Esophagus muscularis mucosa (tissue), 4 donors: Measurements from ENCODE around the gene DIRAS1. TPM values are rescaled to one million over a fixed set of nuclear protein-coding genes. Genes with fewer than 3 reads are reported as not detected.

Source experiments
- DNase-seq: peaks from one replicate; pipeline ENCODE4 v3.0.0-alpha.2; 2017; ENCODE audit errors: extremely low spot score
- H3K27ac ChIP-seq, 4 donors: fragments of 200-600 bp; sonication (generic); replicated peaks in 1 of 4; 1 replicate in 3 of 4; 2 replicates in 1 of 4; pipeline ENCODE4 v1.5.1; 2016 to 2019; ENCODE audit warnings: mild to moderate bottlenecking in 1 of 4
- H3K27me3 ChIP-seq, 4 donors: fragments of 200-600 bp; sonication (generic); one replicate each; pipeline versions ENCODE4 v1.5.1 to v1.6.0; 2016 to 2019
- H3K36me3 ChIP-seq, 4 donors: fragments of 200-600 bp; sonication (generic); one replicate each; pipeline ENCODE4 v1.5.1; 2016 to 2019
- H3K4me1 ChIP-seq, 4 donors: fragments of 200-600 bp; sonication (generic); one replicate each; pipeline ENCODE4 v1.5.1; 2016 to 2019
- H3K4me3 ChIP-seq, 4 donors: fragments of 200-600 bp; sonication (generic); 1 replicate in 2 of 4; 2 replicates in 2 of 4; pipeline ENCODE4 v1.5.1; 2016 to 2019; ENCODE audit warnings: mild to moderate bottlenecking in 4 of 4, moderate library complexity in 1 of 4
- H3K9me3 ChIP-seq, 4 donors: fragments of 200-600 bp; sonication (generic); 1 replicate in 3 of 4; 2 replicates in 1 of 4; pipeline ENCODE4 v1.5.1; 2016 to 2019
- CTCF ChIP-seq, 3 experiments: fragments of 200-600 bp in 2 of 3; fragments of 450-650 bp in 1 of 3; sonication (generic) in 2 of 3; IDR thresholded peaks; one replicate each; pipeline ENCODE4 v1.5.1; 2017 to 2019; ENCODE audit warnings: antibody characterized with exemption in 3 of 3, mild to moderate bottlenecking in 2 of 3, moderate library complexity in 1 of 3
- EP300 ChIP-seq: sonication (generic); formaldehyde crosslinking; IDR thresholded peaks from one replicate; pipeline ENCODE4 v1.6.1; 2017; ENCODE audit warnings: antibody characterized with exemption
- POLR2A ChIP-seq: fragments of 450-650 bp; IDR thresholded peaks from one replicate; pipeline ENCODE4 v1.6.1; 2017; ENCODE audit warnings: antibody characterized with exemption, moderate library complexity, mild to moderate bottlenecking, low read depth
- POLR2AphosphoS5 ChIP-seq, 2 donors: sonication (generic); formaldehyde crosslinking; IDR thresholded peaks; one replicate each; pipeline ENCODE4 v1.6.1; 2017; ENCODE audit warnings: antibody characterized with exemption in 2 of 2
- WGBS: methylation state at CpG from one replicate; pipeline ENCODE4 v1.1.5; 2018; 5-methylcytosine and 5-hydroxymethylcytosine counted together
- intact Hi-C: fragments of 100-400 bp; cut with DNase I; formaldehyde crosslinking; loops from one replicate; pipeline ENCODE4 v1.15.1; 2023
- total RNA-seq, 4 donors: library from RNA; depleted of rRNA; stranded (reverse); fragments of >200 nt; gene quantifications; one replicate each; pipeline versions ENCODE4 v1.1.0 to v1.2.1, GENCODE V29; 2016

The DIRAS1 gene
- total RNA-seq, 4 donors from 2014 or later = 7.0 to 19.2 (median 14.3) TPM

GRCh38 chr19:2711875-2712205 lies 9.3 kb downstream of the DIRAS1 start:
- 69% methylated on average over 5 of the region's 5 CpGs for WGBS
- Histone ChIP-seq H3K4me1 (no peaks in the 10 kb centered on the region), H3K27me3 (peaks cover 0 to 14% (median 0%) of the 10 kb centered on the region in 4 donors), H3K9me3 (peaks cover 0 to 11% (median 7%) of the 10 kb centered on the region in 4 donors), H3K27ac (no peak overlapping the region), H3K36me3 (peaks cover 0 to 4% (median 0%) of the 10 kb centered on the region in 4 donors), H3K4me3 (no peak overlapping the region)
- TF ChIP-seq CTCF (IDR thresholded peaks at IDR 0.05) (no peak), POLR2A (no peak), EP300 (no peak), POLR2AphosphoS5 (IDR thresholded peaks at IDR 0.05) (no peak)
- no peak for DNase-seq
- intact Hi-C loops = no loop called here

GRCh38 chr19:2711172-2711874 lies 9.8 kb downstream of the DIRAS1 start:
- H3K27me3 ChIP-seq = peaks cover 0 to 10% (median 0%) of the 10 kb centered on the region in 4 donors
- H3K36me3 ChIP-seq = peaks cover 0 to 4% (median 0%) of the 10 kb centered on the region in 4 donors
- DNase-seq = no peak
- no peak for TF ChIP-seq CTCF (IDR thresholded peaks at IDR 0.05)
- TF ChIP-seq POLR2A = no peak
- TF ChIP-seq POLR2AphosphoS5 (IDR thresholded peaks at IDR 0.05) = no peak
- TF ChIP-seq EP300 = no peak
- 73% methylated on average over 17 of the region's 17 CpGs for WGBS
- no peaks in the 10 kb centered on the region for H3K4me1 ChIP-seq
- H3K9me3 ChIP-seq = peaks cover 0 to 11% (median 7%) of the 10 kb centered on the region in 4 donors
- H3K27ac ChIP-seq = no peak overlapping the region
- no peak overlapping the region for H3K4me3 ChIP-seq
- intact Hi-C loops = no loop called here

- Histone ChIP-seq H3K27ac (no peak overlapping the region), H3K27me3 (no peaks in the 10 kb centered on the region), H3K36me3 (no peaks in the 10 kb centered on the region), H3K4me3 (no peak overlapping the region), H3K9me3 (no peaks in the 10 kb centered on the region), H3K4me1 (peaks cover 10 to 21% (median 17%) of the 10 kb centered on the region in 4 donors)
- TF ChIP-seq POLR2AphosphoS5 (IDR thresholded peaks at IDR 0.05) (no peak), POLR2A (no peak), EP300 (no peak), CTCF (IDR thresholded peaks at IDR 0.05) (no peak)
- DNase-seq = no peak
- intact Hi-C loops = no loop called here
- WGBS = 92% methylated on average over 5 of the region's 5 CpGs
These were observed 14.9 kb downstream of the DIRAS1 start for GRCh38 chr19:2706251-2706650.

GRCh38 chr19:2703691-2704216 lies 17.4 kb downstream of the DIRAS1 start:
- Histone ChIP-seq H3K36me3 (no peaks in the 10 kb centered on the region), H3K9me3 (no peaks in the 10 kb centered on the region), H3K27ac (no peak overlapping the region), H3K4me3 (no peak overlapping the region), H3K27me3 (no peaks in the 10 kb centered on the region), H3K4me1 (peaks cover 13 to 31% (median 22%) of the 10 kb centered on the region in 4 donors)
- intact Hi-C loops = no loop called here
- TF ChIP-seq CTCF (IDR thresholded peaks at IDR 0.05) (no peak), EP300 (no peak), POLR2AphosphoS5 (IDR thresholded peaks at IDR 0.05) (no peak), POLR2A (no peak)
- 80% methylated on average over 6 of the region's 6 CpGs for WGBS
- DNase-seq = no peak

GRCh38 chr19:2703077-2703437 lies 18.1 kb downstream of the DIRAS1 start:
- intact Hi-C loops = no loop called here
- WGBS = 81% methylated on average over 5 of the region's 5 CpGs
- TF ChIP-seq EP300 (no peak), POLR2AphosphoS5 (IDR thresholded peaks at IDR 0.05) (no peak), POLR2A (no peak), CTCF (IDR thresholded peaks at IDR 0.05) (no peak)
- Histone ChIP-seq H3K4me3 (peak overlapping the region; percentile 71 to 73 (median 72)), H3K36me3 (no peaks in the 10 kb centered on the region), H3K27ac (peak overlapping the region in 2 of 4 donors; percentile 29 to 46), H3K27me3 (no peaks in the 10 kb centered on the region), H3K4me1 (peaks cover 13 to 31% (median 22%) of the 10 kb centered on the region in 4 donors), H3K9me3 (no peaks in the 10 kb centered on the region)
- no peak for DNase-seq
